Measurements from ENCODE around the gene HAPLN1.

HAPLN1 gene

GRCh38 chr5:83632874-83633273 lies 87.8 kb downstream of the HAPLN1 start:
- TF ChIP-seq CTCF (IDR thresholded peaks at IDR 0.05): no peak

GRCh38 chr5:83628360-83628759 lies 92.3 kb downstream of the HAPLN1 start:
- TF ChIP-seq CTCF (IDR thresholded peaks at IDR 0.05): no peak

GRCh38 chr5:83614841-83615240 lies 105.8 kb downstream of the HAPLN1 start:
- TF ChIP-seq CTCF (IDR thresholded peaks at IDR 0.05): no peak

- TF ChIP-seq CTCF (IDR thresholded peaks at IDR 0.05): peak; percentile 48
Measured at GRCh38 chr5:83608122-83608521, 112.5 kb downstream of the HAPLN1 start.

GRCh38 chr5:83595217-83595616 lies 125.4 kb downstream of the HAPLN1 start:
- no peak for TF ChIP-seq CTCF (IDR thresholded peaks at IDR 0.05)

GRCh38 chr5:83590966-83591365 lies 129.7 kb downstream of the HAPLN1 start:
- no peak for TF ChIP-seq CTCF (IDR thresholded peaks at IDR 0.05)

- TF ChIP-seq CTCF (IDR thresholded peaks at IDR 0.05): no peak
Measured at GRCh38 chr5:83589786-83590185, 130.9 kb downstream of the HAPLN1 start.
